Stimulated activated CD8-positive, alpha-beta memory T cell treated with anti-CD3 and anti-CD28 coated beads, Interleukin-15, amount 100 ng/mL, for 48 hours (primary cell): ENCODE results near the gene PRDM2.

Experiments
- DNase-seq, 2 donors: peaks; one replicate each; pipeline ENCODE4 v3.0.0-alpha.2; 2020; ENCODE audit warnings: low read depth in 2 of 2

Gene PRDM2

DNA sequence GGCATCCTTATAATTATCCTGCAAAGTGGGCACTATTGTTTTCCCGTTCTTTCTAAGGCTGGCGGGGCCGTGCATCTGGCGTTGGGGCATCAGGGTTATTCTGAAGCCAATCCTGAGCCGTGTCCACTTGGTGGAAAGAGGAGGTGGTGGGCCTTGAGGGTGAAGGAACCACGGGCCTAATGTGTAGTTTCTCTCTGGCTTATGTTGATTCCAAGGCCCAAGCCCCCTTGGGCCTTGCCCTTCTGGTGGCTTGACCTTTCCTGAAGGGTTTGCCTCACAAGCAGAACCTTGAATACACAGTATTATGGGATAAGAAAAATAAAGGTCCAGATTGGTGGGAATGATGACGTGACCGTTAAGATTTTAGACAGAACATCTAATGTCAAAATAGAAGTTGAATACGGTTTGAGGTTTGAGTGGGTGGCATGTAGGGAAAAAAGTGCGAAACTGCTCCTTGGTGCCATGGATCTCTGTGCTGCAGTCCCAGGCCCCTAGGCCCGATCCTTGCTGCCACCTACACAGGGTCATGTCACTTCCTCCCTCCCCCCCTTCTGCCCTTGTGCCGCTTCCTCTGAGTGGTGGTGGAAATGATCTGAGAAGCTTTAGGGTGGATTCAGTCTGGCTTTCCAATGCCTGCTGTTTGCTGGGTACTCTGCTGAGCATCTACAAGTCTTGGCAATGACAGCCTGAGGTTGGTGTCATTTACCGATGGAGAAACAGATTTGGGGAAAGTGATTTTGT is 90.5 kb downstream of the PRDM2 start:
- DNase-seq: no peak

GRCh38 chr1:13792419-13792818 is 92.4 kb downstream of the PRDM2 start:
- DNase-seq: no peak

DNA sequence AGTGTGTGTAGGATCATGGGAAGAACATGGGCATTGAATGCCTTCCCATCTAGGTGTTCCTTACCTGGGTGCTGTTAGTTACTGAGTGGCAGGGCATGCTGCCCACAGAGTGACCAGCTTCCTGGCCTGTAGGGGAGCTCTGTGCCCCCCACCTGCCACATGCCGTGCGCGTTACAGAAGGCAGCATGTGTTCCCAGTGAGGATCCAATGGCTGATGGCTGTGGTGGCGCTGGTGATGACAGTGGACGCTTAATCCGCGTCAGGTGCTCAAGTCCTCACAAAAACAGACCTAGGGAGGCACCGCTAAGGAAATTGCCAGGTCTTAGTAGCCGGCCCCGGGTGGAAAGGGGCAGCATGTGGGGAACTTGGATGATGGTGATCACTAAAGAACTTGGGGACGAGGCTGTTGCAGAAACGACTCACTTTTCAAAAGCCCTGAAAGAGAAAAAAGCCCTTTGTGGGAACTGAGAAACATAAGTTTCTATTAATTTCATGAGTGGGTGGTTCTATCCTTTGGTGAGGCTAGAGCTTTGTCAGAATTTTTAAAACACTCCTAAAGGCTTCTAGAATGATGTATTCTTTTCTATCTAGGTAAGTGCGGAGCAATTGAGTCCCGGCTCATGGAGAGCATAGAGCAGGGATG is 93.2 kb downstream of the PRDM2 start:
- DNase-seq: no peak

DNA sequence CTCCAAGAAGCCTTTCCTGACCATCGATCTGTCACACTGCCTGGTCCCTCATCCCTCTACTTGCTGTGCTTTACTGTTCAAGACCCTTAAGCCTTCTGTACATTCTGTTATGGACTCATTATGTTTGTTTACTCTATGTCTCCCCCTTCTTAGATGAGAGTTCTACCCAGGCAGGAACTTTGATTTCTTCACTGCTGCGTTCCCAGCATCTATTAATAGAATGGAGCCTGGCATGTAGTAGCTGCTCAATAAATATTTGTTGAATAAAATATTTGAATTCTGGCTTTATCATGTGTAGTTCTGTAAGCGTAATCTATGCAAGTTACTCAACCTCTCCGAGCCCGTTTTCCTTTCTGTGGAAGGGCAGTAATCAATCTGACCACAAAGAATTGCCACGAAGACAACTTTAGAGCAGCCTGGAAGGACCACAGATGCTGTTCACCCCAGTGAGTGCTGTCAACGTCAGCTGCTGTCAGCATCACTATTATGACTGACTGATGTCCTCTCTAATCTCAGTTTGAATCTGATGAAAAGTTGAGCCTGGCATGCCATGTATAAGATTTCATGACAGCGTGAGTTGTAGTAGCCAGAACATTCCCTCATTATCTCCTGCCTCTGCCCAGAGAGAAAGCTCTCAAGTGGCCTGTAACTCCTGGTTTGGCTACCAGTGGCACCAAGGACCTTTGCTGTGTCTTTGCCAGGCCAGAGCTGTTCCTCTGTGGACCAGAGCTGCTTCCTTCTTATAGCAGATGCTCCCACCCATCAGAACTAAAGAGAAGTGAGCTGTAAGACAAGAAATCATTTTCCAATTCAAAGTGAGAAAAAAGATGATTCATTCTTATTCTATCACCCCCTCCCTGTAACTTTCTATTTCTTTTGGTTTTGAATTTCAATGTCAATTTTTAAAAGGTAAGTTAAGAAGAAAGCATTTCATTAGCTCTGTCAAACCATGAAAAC is 94.5 kb downstream of the PRDM2 start:
- DNase-seq: no peak

GRCh38 chr1:13797397-13797796 is 97.4 kb downstream of the PRDM2 start:
- DNase-seq: no peak

DNA sequence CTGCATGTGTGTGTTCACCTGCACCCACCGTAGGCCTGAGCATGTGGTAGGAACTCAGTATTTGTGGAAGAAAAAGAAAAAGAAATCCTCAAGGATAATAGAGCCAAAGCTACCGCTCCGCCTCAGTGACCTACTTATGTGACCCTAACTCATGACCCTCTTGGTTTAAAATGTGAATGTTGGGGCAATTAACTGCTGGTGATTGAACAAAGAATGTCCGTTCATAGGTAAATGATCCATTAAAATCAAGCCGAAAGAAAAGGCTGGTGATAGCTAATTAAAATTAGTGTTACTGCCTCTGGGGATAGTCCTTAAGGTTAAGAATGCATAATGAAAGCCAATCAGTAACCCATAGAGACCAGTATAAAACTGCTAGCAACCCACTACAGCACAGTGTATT is 98.1 kb downstream of the PRDM2 start:
- DNase-seq: no peak

DNA sequence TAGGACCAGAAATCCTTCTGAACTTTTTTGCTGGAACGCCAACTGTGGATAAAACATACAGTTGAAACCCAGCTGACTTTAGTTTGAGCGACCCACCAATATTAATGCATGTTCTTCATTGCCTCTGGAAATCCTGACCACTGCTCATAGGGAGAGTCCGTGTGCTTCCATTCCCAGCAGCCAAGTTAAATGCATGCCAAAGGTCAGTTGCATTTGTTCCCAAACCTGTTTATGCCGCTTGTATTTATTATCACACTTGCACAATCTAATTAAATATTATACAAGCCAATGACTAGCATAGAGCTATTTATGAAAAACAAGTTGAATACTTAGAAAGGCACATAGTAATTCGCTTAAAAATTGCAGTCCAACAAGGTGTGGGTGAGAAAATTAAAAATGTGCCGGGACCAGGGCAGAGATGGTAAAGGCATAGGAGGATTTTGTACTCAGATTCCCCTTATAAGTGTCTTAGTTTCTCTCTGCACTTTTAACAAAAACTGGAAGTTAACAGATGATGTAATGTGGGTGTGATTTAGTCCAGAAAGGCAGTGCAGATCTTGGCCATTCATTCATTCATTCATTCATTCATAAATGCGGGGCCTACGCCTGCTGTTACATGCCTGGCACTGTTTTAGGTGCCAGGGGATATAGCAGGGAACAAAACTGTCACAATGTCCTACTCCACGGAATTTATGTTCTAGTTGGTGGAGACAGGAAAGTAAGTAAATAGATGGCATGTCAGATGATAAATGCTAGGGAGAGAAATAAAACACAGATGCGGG is 99.7 kb downstream of the PRDM2 start:
- no peak for DNase-seq

GRCh38 chr1:13801232-13801631 is 101.2 kb downstream of the PRDM2 start:
- DNase-seq: no peak

- DNase-seq: no peak
These were observed 101.9 kb downstream of the PRDM2 start for GRCh38 chr1:13801655-13802486.

- DNase-seq: no peak
These were observed 103.0 kb downstream of the PRDM2 start for GRCh38 chr1:13802782-13803545.

- DNase-seq: no peak
These were observed 103.7 kb downstream of the PRDM2 start for GRCh38 chr1:13803546-13804239.

- no peak for DNase-seq
These were observed 104.2 kb downstream of the PRDM2 start for GRCh38 chr1:13804240-13804633.

DNA sequence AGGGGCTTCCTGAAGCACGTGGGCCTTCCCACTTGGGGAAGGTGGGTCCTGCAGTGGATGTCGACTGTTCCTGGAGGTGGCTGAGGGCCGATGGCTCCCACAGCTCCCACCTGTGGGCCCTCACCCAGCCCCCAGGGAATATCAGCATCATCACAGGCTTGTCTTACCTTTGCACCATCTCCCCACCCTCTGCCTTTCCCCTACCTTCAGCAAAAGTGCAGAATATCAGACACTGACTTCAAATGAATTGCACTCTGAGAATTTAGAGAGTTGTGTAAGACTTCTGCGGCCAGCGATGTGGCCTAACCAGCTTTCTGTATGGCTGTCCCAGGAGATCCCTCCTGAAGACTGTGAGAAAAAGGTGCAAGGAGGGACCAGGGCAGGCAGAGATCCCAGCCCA is 105.4 kb downstream of the PRDM2 start:
- DNase-seq: no peak

DNA sequence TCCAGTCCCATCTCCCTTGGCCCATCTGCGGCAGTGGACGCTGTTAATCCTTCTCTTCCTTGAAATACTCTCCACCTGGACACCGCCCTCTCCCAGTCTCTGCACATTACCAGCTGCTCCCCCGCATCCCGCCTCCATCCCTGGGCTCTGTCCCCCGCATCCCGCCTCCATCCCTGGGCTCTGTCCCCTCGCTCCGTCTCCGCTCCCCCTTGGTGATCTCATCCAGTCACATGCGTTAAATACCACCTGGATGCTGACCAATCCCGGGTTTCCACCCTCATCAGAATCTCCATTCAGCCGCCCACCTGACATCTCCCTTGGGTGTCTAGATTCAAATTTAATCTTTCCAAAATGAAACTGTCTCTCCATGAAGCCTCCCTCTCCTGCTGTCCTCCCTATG is 106.1 kb downstream of the PRDM2 start:
- DNase-seq: no peak

DNA sequence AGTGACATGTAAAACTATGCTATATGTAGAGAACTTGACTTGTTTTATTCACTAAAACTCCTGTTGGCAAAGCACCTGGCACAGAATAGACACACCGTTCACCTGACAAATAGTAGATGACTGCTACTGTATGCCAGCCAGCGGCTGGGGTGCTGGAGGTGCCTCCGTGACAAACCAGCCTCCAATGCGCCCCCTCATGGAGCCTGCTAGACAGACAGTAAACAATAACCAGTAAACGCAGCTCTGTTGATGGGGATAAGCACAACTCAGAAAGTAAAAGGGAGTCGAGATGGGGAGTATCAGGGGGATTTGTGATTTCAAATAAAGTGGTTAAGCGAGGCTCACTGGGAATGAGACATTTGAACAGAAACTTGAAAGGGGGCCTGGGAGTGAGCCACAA is 107.2 kb downstream of the PRDM2 start:
- no peak for DNase-seq

- DNase-seq: no peak
These were observed 108.7 kb downstream of the PRDM2 start for GRCh38 chr1:13808729-13809131.

GRCh38 chr1:13809461-13810159 is 109.6 kb downstream of the PRDM2 start:
- peak in 1 of 2 donors; percentile 48 for DNase-seq

DNA sequence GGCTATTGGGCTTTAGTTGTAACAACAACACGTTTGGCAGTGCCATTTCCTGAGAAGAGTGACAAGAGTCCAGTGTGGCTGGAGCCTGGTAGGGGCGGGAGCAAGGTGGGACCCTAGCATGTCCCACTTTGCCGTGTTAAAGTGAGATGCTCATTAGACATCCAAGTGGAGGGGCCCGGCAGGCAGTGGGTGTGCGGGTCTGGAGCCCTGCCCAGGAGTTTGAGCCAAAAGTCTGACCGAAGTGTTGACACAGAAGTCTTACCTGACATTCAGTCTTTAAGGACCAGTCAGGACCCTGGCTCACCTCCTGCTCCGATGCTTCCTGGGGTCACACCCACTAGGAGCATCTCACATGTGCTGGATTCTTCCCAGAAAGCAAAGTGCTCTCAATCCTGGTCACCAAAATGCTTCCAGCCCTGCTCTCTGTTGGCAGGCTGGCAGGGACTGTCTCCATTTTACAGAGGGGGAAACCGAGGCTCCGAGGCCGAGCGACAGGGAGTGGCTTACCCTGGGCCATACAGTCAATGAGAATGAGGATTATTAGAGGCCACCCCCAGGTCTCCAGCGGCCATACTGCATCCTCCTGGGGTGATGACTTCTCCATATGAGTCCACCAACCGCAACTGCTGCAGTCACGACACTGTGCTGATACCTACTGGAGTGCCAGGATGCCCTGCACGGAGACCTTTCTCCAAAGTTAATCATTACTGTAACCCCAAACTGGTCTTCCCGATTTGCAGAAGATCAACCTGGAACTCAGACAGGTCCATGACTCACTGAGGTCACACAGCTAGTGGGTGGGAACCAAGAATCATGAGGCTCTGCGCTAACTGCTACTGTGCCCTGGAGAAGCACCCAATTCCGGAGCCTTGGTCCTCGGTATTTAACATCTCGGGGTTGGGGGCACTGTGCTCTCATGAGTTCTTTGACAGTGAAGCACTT is 112.7 kb downstream of the PRDM2 start:
- no peak for DNase-seq
